GM18861 (cell line): ENCODE results near the gene LRRC4B.
"Not testable (repeated sequence)": the region's sequence is repeated elsewhere in the genome, so short reads cannot be mapped to it uniquely, and the experiment has no call there.

Source experiments
- ATAC-seq: cut with Tn5 transposase; IDR thresholded peaks from one replicate; pipeline ENCODE4 v1.9.1; 2021; ENCODE audit not compliant: unreplicated experiment

Gene LRRC4B

GRCh38 chr19:50567882-50568727 is at the start of gene LRRC4B:
Gene LRRC4B, minus strand, starts transcription at chr19:50568435. Its CDS starts 19,597 bp downstream, at chr19:50548838.
- ATAC-seq, result no peak

- ATAC-seq, result not testable (repeated sequence)
Observed at GRCh38 chr19:50612504-50613404, 44.5 kb upstream of the LRRC4B start.

GRCh38 chr19:50607874-50608785 is 39.9 kb upstream of the LRRC4B start:
- ATAC-seq, result no peak

- ATAC-seq, result no peak
Observed at GRCh38 chr19:50607388-50607787, 39.2 kb upstream of the LRRC4B start.

- not testable (repeated sequence) for ATAC-seq
Observed at GRCh38 chr19:50606059-50606836, 38.0 kb upstream of the LRRC4B start.

GRCh38 chr19:50604264-50605073 is 36.2 kb upstream of the LRRC4B start:
- ATAC-seq, result not testable (repeated sequence)

- ATAC-seq, result no peak
Observed at GRCh38 chr19:50602935-50603334, 34.7 kb upstream of the LRRC4B start.

GRCh38 chr19:50602496-50602895 is 34.3 kb upstream of the LRRC4B start:
- no peak for ATAC-seq

- no peak for ATAC-seq
Observed at GRCh38 chr19:50602089-50602422, 33.8 kb upstream of the LRRC4B start.

GRCh38 chr19:50601407-50602088 is 33.3 kb upstream of the LRRC4B start:
- ATAC-seq, result no peak

- no peak for ATAC-seq
Observed at GRCh38 chr19:50599427-50599826, 31.2 kb upstream of the LRRC4B start.

GRCh38 chr19:50590191-50590590 is 22.0 kb upstream of the LRRC4B start:
- ATAC-seq, result no peak

- ATAC-seq, result not testable (repeated sequence)
Observed at GRCh38 chr19:50581795-50582660, 13.8 kb upstream of the LRRC4B start.

- ATAC-seq, result no peak
Observed at GRCh38 chr19:50580970-50581634, 12.9 kb upstream of the LRRC4B start.

- ATAC-seq, result no peak
Observed at GRCh38 chr19:50580240-50580639, 12.0 kb upstream of the LRRC4B start.

GRCh38 chr19:50576769-50577168 is 8.5 kb upstream of the LRRC4B start:
- ATAC-seq, result not testable (repeated sequence)
